ENCODE measurements around the gene SLC39A9. TPM values are rescaled to one million over a fixed set of nuclear protein-coding genes. Genes with fewer than 3 reads are reported as not detected.

Gene SLC39A9
- total RNA-seq, 1 experiment from 2014 or later = 63.4 TPM

DNA sequence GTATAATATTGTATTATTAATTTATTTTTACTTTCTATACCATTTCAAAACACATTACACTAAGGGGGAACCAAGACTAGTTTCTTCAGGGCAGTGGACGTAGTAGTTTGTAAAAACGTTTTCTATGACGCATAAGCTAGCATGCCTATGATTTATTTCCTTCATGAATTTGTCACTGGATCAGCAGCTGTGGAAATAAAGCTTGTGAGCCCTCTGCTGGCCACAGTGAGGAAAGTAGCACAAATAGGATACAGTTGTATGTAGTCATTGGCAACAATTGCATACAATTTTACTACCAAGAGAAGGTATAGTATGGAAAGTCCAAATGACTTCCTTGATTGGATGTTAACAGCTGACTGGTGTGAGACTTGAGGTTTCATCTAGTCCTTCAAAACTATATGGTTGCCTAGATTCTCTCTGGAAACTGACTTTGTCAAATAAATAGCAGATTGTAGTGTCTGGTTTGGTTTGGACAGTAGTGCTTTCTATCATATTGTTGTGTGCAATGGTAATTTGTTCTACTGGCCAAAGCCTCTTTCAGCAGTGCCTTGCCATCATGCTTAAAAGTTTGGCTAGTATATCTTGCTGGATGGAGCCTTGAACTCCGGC, 61.7 kb downstream of the SLC39A9 start:
- ATAC-seq = peak; percentile 88
- BruUV-seq (replicated peaks) = no TSS peak

DNA sequence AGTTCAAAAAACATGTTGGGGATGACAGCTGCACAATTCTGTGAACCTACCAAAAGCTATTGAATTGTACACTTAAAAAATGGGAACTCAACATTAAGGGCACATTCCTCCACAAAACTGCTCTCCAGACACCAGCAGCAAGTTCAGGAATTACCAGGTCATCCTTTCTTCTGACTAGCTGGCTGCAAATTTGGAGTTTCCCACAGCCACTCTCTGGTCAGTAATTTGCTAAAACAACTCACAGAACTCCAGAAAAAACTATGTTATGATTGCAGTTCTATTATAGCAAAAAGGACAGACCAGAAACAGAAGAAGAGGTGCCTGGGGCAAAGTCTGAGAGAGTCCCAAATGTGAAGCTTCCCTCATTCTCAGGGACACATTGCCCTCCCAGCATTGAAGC, 65.9 kb downstream of the SLC39A9 start:
- intact Hi-C loops (cut with micrococcal nuclease; ENCODE audit: unreplicated experiment) (no loop called here), in situ Hi-C loops (cut with HindIII; ENCODE audit: low pct_unique_long_range_greater_than_20kb, low sequenced_read_pairs) (no loop called here)
- no peak overlapping the region for H3K4me3 ChIP-seq (ENCODE audit: low read depth in 2 of 2, low read length in 2 of 2)
- TF ChIP-seq, protein P1, sequence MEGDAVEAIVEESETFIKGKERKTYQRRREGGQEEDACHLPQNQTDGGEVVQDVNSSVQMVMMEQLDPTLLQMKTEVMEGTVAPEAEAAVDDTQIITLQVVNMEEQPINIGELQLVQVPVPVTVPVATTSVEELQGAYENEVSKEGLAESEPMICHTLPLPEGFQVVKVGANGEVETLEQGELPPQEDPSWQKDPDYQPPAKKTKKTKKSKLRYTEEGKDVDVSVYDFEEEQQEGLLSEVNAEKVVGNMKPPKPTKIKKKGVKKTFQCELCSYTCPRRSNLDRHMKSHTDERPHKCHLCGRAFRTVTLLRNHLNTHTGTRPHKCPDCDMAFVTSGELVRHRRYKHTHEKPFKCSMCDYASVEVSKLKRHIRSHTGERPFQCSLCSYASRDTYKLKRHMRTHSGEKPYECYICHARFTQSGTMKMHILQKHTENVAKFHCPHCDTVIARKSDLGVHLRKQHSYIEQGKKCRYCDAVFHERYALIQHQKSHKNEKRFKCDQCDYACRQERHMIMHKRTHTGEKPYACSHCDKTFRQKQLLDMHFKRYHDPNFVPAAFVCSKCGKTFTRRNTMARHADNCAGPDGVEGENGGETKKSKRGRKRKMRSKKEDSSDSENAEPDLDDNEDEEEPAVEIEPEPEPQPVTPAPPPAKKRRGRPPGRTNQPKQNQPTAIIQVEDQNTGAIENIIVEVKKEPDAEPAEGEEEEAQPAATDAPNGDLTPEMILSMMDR (IDR thresholded peaks at IDR 0.05) = no peak
- TF ChIP-seq, protein P2, sequence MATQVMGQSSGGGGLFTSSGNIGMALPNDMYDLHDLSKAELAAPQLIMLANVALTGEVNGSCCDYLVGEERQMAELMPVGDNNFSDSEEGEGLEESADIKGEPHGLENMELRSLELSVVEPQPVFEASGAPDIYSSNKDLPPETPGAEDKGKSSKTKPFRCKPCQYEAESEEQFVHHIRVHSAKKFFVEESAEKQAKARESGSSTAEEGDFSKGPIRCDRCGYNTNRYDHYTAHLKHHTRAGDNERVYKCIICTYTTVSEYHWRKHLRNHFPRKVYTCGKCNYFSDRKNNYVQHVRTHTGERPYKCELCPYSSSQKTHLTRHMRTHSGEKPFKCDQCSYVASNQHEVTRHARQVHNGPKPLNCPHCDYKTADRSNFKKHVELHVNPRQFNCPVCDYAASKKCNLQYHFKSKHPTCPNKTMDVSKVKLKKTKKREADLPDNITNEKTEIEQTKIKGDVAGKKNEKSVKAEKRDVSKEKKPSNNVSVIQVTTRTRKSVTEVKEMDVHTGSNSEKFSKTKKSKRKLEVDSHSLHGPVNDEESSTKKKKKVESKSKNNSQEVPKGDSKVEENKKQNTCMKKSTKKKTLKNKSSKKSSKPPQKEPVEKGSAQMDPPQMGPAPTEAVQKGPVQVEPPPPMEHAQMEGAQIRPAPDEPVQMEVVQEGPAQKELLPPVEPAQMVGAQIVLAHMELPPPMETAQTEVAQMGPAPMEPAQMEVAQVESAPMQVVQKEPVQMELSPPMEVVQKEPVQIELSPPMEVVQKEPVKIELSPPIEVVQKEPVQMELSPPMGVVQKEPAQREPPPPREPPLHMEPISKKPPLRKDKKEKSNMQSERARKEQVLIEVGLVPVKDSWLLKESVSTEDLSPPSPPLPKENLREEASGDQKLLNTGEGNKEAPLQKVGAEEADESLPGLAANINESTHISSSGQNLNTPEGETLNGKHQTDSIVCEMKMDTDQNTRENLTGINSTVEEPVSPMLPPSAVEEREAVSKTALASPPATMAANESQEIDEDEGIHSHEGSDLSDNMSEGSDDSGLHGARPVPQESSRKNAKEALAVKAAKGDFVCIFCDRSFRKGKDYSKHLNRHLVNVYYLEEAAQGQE (IDR thresholded peaks at IDR 0.05; ENCODE audit: insufficient read depth in 1 of 2, low read depth in 2 of 2, low read length in 1 of 2) = no peak
- TF ChIP-seq SIN3A (IDR thresholded peaks at IDR 0.05; ENCODE audit: borderline replicate concordance, insufficient read depth, low read depth, low read length) (no peak), POLR2AphosphoS5 (IDR thresholded peaks at IDR 0.05; ENCODE audit: low read depth, low read length) (no peak), TCF7L2 (IDR thresholded peaks at IDR 0.05; ENCODE audit: low read depth, low read length) (no peak)
- ChIA-PET POLR2A (no interaction called here), CTCF (no interaction called here)
- H3K36me3 ChIP-seq (ENCODE audit: control insufficient read depth, insufficient read depth, low read length) = no peaks in the 10 kb centered on the region; the same call in 1 of the 2 replicates
- ATAC-seq (no peak), DNase-seq (ENCODE audit: low read depth, low spot score) (no peak)
- H3K27me3 ChIP-seq (ENCODE audit: control insufficient read depth, insufficient read depth, low read length) = no peaks in the 10 kb centered on the region
- BruUV-seq (replicated peaks) = no TSS peak
- no peak overlapping the region for H3K27ac ChIP-seq (ENCODE audit: low read length)
- H3K4me1 ChIP-seq (ENCODE audit: control insufficient read depth, insufficient read depth, low read length) = no peaks in the 10 kb centered on the region
- no peaks in the 10 kb centered on the region for H3K9me3 ChIP-seq (ENCODE audit: control insufficient read depth, insufficient read depth, low read depth, low read length)

More for the DNA sequence above, 61.7 kb downstream of the SLC39A9 start:
- H3K9me3 ChIP-seq (ENCODE audit: control insufficient read depth, insufficient read depth, low read depth, low read length) = no peaks in the 10 kb centered on the region
- no peaks in the 10 kb centered on the region for H3K4me1 ChIP-seq (ENCODE audit: control insufficient read depth, insufficient read depth, low read length)
- in situ Hi-C loops (cut with HindIII; ENCODE audit: low pct_unique_long_range_greater_than_20kb, low sequenced_read_pairs) = no loop called here
- no peak overlapping the region for H3K4me3 ChIP-seq (ENCODE audit: low read depth in 2 of 2, low read length in 2 of 2)
- DNase-seq (ENCODE audit: low read depth, low spot score) = peak; percentile 71
- POLR2A ChIA-PET = interaction anchor here (0.7 kb wide), 1 partner anchor 218 kb away, joined by 4 read pairs; no protein-coding TSS in a partner anchor
- H3K27ac ChIP-seq (ENCODE audit: low read length) = no peak overlapping the region
- H3K36me3 ChIP-seq (ENCODE audit: control insufficient read depth, insufficient read depth, low read length) = peaks cover 3% of the 10 kb centered on the region; the same call in 1 of the 2 replicates
- H3K27me3 ChIP-seq (ENCODE audit: control insufficient read depth, insufficient read depth, low read length) = no peaks in the 10 kb centered on the region
- CTCF ChIA-PET = interaction anchor here (0.6 to 0.8 kb wide), 2 partner anchors 68 to 93 kb away, joined by 3 to 4 read pairs; no protein-coding TSS in a partner anchor
- TF ChIP-seq POLR2AphosphoS5 (IDR thresholded peaks at IDR 0.05; ENCODE audit: low read depth, low read length) = no peak
- TF ChIP-seq, protein P1 (IDR thresholded peaks at IDR 0.05) = peak; percentile 72; the same call in 1 of the 2 replicates
- intact Hi-C loops (cut with micrococcal nuclease; ENCODE audit: unreplicated experiment) = loop anchor here (1.0 kb wide), 1 partner anchor 218 kb away; no protein-coding TSS in a partner anchor

Measured in Panc1 (cell line).